ENCODE measurements around the gene ENDOV.

DNA sequence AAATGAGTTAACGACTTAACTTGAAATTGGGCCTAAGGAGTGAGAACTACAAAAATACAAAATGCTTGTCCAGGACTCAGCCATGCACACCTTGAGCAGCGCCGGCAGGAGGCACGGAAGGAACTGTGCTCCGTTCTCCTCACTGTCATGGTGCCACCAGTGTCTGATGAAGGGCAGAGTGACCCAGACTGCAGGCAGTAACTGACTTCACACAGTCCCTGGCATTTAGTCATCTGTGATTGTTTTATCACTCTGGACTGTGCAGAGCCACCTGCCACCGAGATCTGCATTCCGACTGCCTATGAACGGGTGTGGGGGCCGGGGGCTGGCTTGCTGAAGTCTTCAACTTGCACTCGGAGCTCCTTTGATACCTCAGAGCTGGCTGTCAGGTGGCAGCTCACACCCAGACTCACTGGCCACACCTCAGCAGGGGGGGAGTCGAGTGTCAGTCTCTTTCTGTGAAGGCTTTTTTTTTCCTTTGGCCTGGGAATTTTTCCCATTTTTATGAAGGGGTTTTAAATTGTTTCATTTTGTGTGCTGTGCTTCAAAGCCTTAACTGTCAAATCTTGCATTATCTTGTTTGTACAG is 20.2 kb upstream of the ENDOV start:
- TF ChIP-seq POLR2AphosphoS5 (IDR thresholded peaks at IDR 0.05; ENCODE audit: low read depth, low read length) (no peak), SPI1 (IDR thresholded peaks at IDR 0.05; ENCODE audit: low read depth, low read length) (no peak), POLR2A (IDR thresholded peaks at IDR 0.05; ENCODE audit: low read depth, low read length) (no peak), TAF1 (IDR thresholded peaks at IDR 0.05; ENCODE audit: low read depth, low read length) (no peak)

Data from GM12891 (cell line).